GM21447 (cell line): Measurements from ENCODE around the gene CFAP410.
"Not testable (repeated sequence)": the region's sequence is repeated elsewhere in the genome, so short reads cannot be mapped to it uniquely, and the experiment has no call there.

Source experiments
- ATAC-seq: cut with Tn5 transposase; IDR thresholded peaks from one replicate; pipeline ENCODE4 v1.9.1; 2021; ENCODE audit not compliant: unreplicated experiment

The CFAP410 gene

GRCh38 chr21:44351535-44352252 is 12.5 kb upstream of the CFAP410 start:
- ATAC-seq = no peak

- ATAC-seq = no peak
Observed at GRCh38 chr21:44350773-44351481, 11.7 kb upstream of the CFAP410 start.

GRCh38 chr21:44349847-44350772 is 10.9 kb upstream of the CFAP410 start:
- ATAC-seq = no peak

- ATAC-seq = no peak
Observed at GRCh38 chr21:44349416-44349846, 10.2 kb upstream of the CFAP410 start.

GRCh38 chr21:44348861-44349260 is 9.7 kb upstream of the CFAP410 start:
- ATAC-seq = no peak

GRCh38 chr21:44347911-44348451 is 8.8 kb upstream of the CFAP410 start:
- ATAC-seq = no peak

- ATAC-seq = no peak
Observed at GRCh38 chr21:44345495-44345894, 6.3 kb upstream of the CFAP410 start.

- no peak for ATAC-seq
Observed at GRCh38 chr21:44344541-44345183, 5.5 kb upstream of the CFAP410 start.

GRCh38 chr21:44342981-44343380 is 3.8 kb upstream of the CFAP410 start:
- ATAC-seq = not testable (repeated sequence)

GRCh38 chr21:44341726-44342458 is 2.7 kb upstream of the CFAP410 start:
- ATAC-seq = not testable (repeated sequence)

GRCh38 chr21:44337941-44338895 is 972 bp downstream of the CFAP410 start:
- no peak for ATAC-seq

GRCh38 chr21:44337449-44337848 is 1.7 kb downstream of the CFAP410 start:
- ATAC-seq = no peak

GRCh38 chr21:44335266-44336059 is 3.7 kb downstream of the CFAP410 start:
- ATAC-seq = no peak

- ATAC-seq = no peak
Observed at GRCh38 chr21:44334329-44335030, 4.7 kb downstream of the CFAP410 start.

- no peak for ATAC-seq
Observed at GRCh38 chr21:44333509-44334328, 5.5 kb downstream of the CFAP410 start.

- ATAC-seq = no peak
Observed at GRCh38 chr21:44332965-44333364, 6.2 kb downstream of the CFAP410 start.

GRCh38 chr21:44332383-44332782 is 6.8 kb downstream of the CFAP410 start:
- ATAC-seq = no peak
